GM23248 (cell line): ENCODE results near the gene STRA8.

Experiments used
- EZH2 ChIP-seq: fragments of 200-600 bp; sonication (generic); IDR thresholded peaks from 2 replicates; pipeline ENCODE4 v1.6.1; 2018; ENCODE audit warnings: antibody characterized with exemption, mild to moderate bottlenecking; ENCODE audit not compliant: insufficient read depth, poor library complexity, severe bottlenecking
- EZH2phosphoT487 ChIP-seq: fragments of 200-600 bp; sonication (generic); IDR thresholded peaks from 2 replicates; pipeline ENCODE4 v1.6.1; 2018; ENCODE audit warnings: antibody characterized with exemption, moderate library complexity, mild to moderate bottlenecking, low read depth; ENCODE audit not compliant: insufficient read depth

- no peak for TF ChIP-seq EZH2
- TF ChIP-seq EZH2phosphoT487: no peak
Observed at GRCh38 chr7:135234727-135235126, 1.1 kb downstream of the STRA8 start.
